Measurements from ENCODE around the gene BCAP29. TPM values are rescaled to one million over a fixed set of nuclear protein-coding genes. Genes with fewer than 3 reads are reported as not detected.

Gene BCAP29
- total RNA-seq, 1 donor: 43.1 TPM

GRCh38 chr7:107584716-107585115 lies 4.7 kb downstream of the BCAP29 start:
- no peak overlapping the region for H3K27ac ChIP-seq (ENCODE audit: low read depth, low read length)
- no peaks in the 10 kb centered on the region for H4K20me1 ChIP-seq (ENCODE audit: insufficient read depth, low read length)
- H3K27me3 ChIP-seq (ENCODE audit: insufficient read depth, low read length): no peaks in the 10 kb centered on the region
- no peak overlapping the region for H3K4me2 ChIP-seq (ENCODE audit: insufficient read depth, low read length)
- no peak overlapping the region for H3K4me3 ChIP-seq (ENCODE audit: insufficient read depth, low read length)
- no peak overlapping the region for H2AFZ ChIP-seq (ENCODE audit: low read length)
- TF ChIP-seq, protein P1, sequence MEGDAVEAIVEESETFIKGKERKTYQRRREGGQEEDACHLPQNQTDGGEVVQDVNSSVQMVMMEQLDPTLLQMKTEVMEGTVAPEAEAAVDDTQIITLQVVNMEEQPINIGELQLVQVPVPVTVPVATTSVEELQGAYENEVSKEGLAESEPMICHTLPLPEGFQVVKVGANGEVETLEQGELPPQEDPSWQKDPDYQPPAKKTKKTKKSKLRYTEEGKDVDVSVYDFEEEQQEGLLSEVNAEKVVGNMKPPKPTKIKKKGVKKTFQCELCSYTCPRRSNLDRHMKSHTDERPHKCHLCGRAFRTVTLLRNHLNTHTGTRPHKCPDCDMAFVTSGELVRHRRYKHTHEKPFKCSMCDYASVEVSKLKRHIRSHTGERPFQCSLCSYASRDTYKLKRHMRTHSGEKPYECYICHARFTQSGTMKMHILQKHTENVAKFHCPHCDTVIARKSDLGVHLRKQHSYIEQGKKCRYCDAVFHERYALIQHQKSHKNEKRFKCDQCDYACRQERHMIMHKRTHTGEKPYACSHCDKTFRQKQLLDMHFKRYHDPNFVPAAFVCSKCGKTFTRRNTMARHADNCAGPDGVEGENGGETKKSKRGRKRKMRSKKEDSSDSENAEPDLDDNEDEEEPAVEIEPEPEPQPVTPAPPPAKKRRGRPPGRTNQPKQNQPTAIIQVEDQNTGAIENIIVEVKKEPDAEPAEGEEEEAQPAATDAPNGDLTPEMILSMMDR (IDR thresholded peaks at IDR 0.05; ENCODE audit: extremely low read depth, low read depth, low read length): no peak
- peaks cover 64% of the 10 kb centered on the region for H3K79me2 ChIP-seq (ENCODE audit: insufficient read depth, low read length)
- H3K4me1 ChIP-seq (ENCODE audit: insufficient read depth, low read length): peaks cover 20% of the 10 kb centered on the region
- peaks cover 18% of the 10 kb centered on the region for H3K36me3 ChIP-seq (ENCODE audit: insufficient read depth, low read length)
- DNase-seq (ENCODE audit: insufficient read length, low spot score, missing footprints): no peak
- H3K9me3 ChIP-seq (ENCODE audit: low read depth, low read length): no peaks in the 10 kb centered on the region

DNA sequence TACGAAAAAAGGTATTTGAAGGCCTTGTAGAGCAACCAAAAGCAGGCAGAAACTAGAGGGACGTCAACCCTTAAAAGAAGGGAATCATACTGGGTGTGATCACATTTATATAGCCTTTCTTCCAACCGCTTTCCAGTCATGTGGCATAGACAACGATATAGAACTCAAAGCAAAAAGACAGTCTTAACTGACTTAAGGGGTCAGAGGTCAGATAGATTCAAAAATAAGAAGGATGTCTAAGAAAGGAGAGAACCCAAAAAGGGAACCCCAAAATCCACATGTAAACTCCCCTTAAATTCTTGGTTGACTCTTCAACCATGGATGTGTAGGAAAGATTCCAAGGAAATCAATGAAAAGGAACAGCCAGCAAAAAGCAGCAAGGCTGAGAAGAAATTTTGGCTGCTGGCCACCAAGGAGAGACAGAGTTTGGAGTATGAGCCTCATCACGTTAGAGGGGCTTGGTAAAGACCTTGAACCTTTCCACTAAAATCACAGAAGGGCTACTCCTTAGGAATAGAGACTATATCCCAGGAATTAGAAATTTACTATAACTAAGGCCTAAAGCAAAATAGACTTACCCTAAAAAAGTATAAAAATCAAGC lies 8.6 kb downstream of the BCAP29 start:
- Histone ChIP-seq H4K20me1 (ENCODE audit: insufficient read depth, low read length) (no peaks in the 10 kb centered on the region), H3K79me2 (ENCODE audit: insufficient read depth, low read length) (peaks cover 32% of the 10 kb centered on the region), H3K27me3 (ENCODE audit: insufficient read depth, low read length) (no peaks in the 10 kb centered on the region), H3K4me1 (ENCODE audit: insufficient read depth, low read length) (peaks cover 9% of the 10 kb centered on the region), H3K9me3 (ENCODE audit: low read depth, low read length) (no peaks in the 10 kb centered on the region), H2AFZ (ENCODE audit: low read length) (no peak overlapping the region), H3K27ac (ENCODE audit: low read depth, low read length) (no peak overlapping the region), H3K36me3 (ENCODE audit: insufficient read depth, low read length) (peaks cover 12% of the 10 kb centered on the region), H3K4me2 (ENCODE audit: insufficient read depth, low read length) (no peak overlapping the region), H3K4me3 (ENCODE audit: insufficient read depth, low read length) (no peak overlapping the region)
- TF ChIP-seq, protein P1 (IDR thresholded peaks at IDR 0.05; ENCODE audit: extremely low read depth, low read depth, low read length): no peak
- no peak for DNase-seq (ENCODE audit: insufficient read length, low spot score, missing footprints)

DNA sequence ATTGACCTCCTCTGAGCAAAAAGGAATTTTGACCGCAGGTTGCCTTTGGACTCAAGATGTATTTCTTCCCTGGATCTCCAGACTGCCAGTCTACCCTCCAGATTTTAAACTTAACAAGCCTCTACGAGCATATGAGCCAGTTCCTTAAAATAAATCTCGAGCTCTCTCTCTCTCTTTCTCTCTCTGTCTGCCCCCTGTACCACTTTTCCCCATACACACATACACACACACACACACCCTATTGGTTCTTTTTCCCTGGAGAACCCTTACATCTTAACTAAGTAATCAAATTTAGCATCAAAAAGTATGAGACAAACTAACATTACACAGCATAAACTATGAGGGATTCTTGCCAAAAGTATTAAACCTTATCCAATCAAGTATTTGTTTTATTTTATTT lies 11.4 kb downstream of the BCAP29 start:
- Histone ChIP-seq H3K36me3 (ENCODE audit: insufficient read depth, low read length) (peaks cover 8% of the 10 kb centered on the region), H3K9me3 (ENCODE audit: low read depth, low read length) (no peaks in the 10 kb centered on the region), H3K27me3 (ENCODE audit: insufficient read depth, low read length) (no peaks in the 10 kb centered on the region), H3K27ac (ENCODE audit: low read depth, low read length) (no peak overlapping the region), H3K4me3 (ENCODE audit: insufficient read depth, low read length) (no peak overlapping the region), H3K4me1 (ENCODE audit: insufficient read depth, low read length) (peaks cover 24% of the 10 kb centered on the region), H4K20me1 (ENCODE audit: insufficient read depth, low read length) (no peaks in the 10 kb centered on the region), H2AFZ (ENCODE audit: low read length) (no peak overlapping the region), H3K79me2 (ENCODE audit: insufficient read depth, low read length) (peaks cover 15% of the 10 kb centered on the region), H3K4me2 (ENCODE audit: insufficient read depth, low read length) (no peak overlapping the region)
- DNase-seq (ENCODE audit: insufficient read length, low spot score, missing footprints): no peak
- TF ChIP-seq, protein P1 (IDR thresholded peaks at IDR 0.05; ENCODE audit: extremely low read depth, low read depth, low read length): no peak

- Histone ChIP-seq H3K4me3 (ENCODE audit: insufficient read depth, low read length) (no peak overlapping the region), H3K4me1 (ENCODE audit: insufficient read depth, low read length) (peaks cover 24% of the 10 kb centered on the region), H4K20me1 (ENCODE audit: insufficient read depth, low read length) (no peaks in the 10 kb centered on the region), H3K27me3 (ENCODE audit: insufficient read depth, low read length) (no peaks in the 10 kb centered on the region), H3K9me3 (ENCODE audit: low read depth, low read length) (no peaks in the 10 kb centered on the region), H3K36me3 (ENCODE audit: insufficient read depth, low read length) (peaks cover 10% of the 10 kb centered on the region), H3K79me2 (ENCODE audit: insufficient read depth, low read length) (peaks cover 11% of the 10 kb centered on the region), H3K4me2 (ENCODE audit: insufficient read depth, low read length) (peak overlapping the region; percentile 21), H3K27ac (ENCODE audit: low read depth, low read length) (peak overlapping the region; percentile 58), H2AFZ (ENCODE audit: low read length) (no peak overlapping the region)
- no peak for DNase-seq (ENCODE audit: insufficient read length, low spot score, missing footprints)
- TF ChIP-seq, protein P1 (IDR thresholded peaks at IDR 0.05; ENCODE audit: extremely low read depth, low read depth, low read length): no peak
These were observed 12.4 kb downstream of the BCAP29 start for GRCh38 chr7:107592361-107593024.
